CD4-positive, CD25-positive, alpha-beta regulatory T cell (primary cell): Measurements from ENCODE around the gene UBE2O. TPM values are rescaled to one million over a fixed set of nuclear protein-coding genes. Genes with fewer than 3 reads are reported as not detected.
A peak's percentile ranks its signal among the peaks of the same experiment; 100 is the strongest.

ENCODE experiments used
- ATAC-seq, 2 donors: fragments of 150-1000 bp; cut with Tn5 transposase; one replicate each; pipeline ENCODE4 v1.10.0; 2021; ENCODE audit warnings: low read depth in 2 of 2, moderate number of reproducible peaks in 2 of 2, moderate library complexity in 1 of 2
- DNase-seq, 3 donors: peaks; one replicate each; pipeline versions ENCODE4 v3.0.0 to v3.0.0-alpha.2; 2012 to 2022; ENCODE audit warnings: mixed read lengths in 1 of 3
- H3K27ac ChIP-seq: one replicate; pipeline ENCODE4 v1.7.0; 2013; ENCODE audit warnings: mild to moderate bottlenecking, low read length; ENCODE audit not compliant: insufficient read depth, poor library complexity, severe bottlenecking
- H3K27me3 ChIP-seq: one replicate; pipeline ENCODE4 v1.7.0; 2013; ENCODE audit warnings: low read length; ENCODE audit not compliant: control insufficient read depth, insufficient read depth
- H3K36me3 ChIP-seq: one replicate; pipeline ENCODE4 v1.7.0; 2013; ENCODE audit warnings: mild to moderate bottlenecking, low read length, moderate library complexity; ENCODE audit not compliant: control insufficient read depth, insufficient read depth
- H3K4me1 ChIP-seq: 2 replicates; pipeline ENCODE4 v1.7.0; 2013; ENCODE audit warnings: mild to moderate bottlenecking, low read length; ENCODE audit not compliant: insufficient read depth, control insufficient read depth, poor library complexity, severe bottlenecking
- H3K4me3 ChIP-seq: one replicate; pipeline ENCODE4 v1.7.0; 2013; ENCODE audit warnings: low read depth, mild to moderate bottlenecking, low read length, moderate library complexity
- H3K9me3 ChIP-seq, 2 experiments: 1 replicate in 1 of 2; 2 replicates in 1 of 2; pipeline ENCODE4 v1.7.0; 2013; ENCODE audit warnings: low read length in 2 of 2, mild to moderate bottlenecking in 1 of 2, moderate library complexity in 1 of 2; ENCODE audit not compliant: control insufficient read depth in 2 of 2
- H3K27ac Mint-ChIP-seq, 3 donors: one replicate each; pipeline ENCODE4 v1.8.0; 2020 to 2022; ENCODE audit warnings: mild to moderate bottlenecking in 3 of 3, mixed read lengths in 3 of 3, moderate library complexity in 2 of 3
- H3K27me3 Mint-ChIP-seq: one replicate; pipeline ENCODE4 v1.8.0; 2022; ENCODE audit warnings: mild to moderate bottlenecking, mixed read lengths
- H3K36me3 Mint-ChIP-seq: one replicate; pipeline ENCODE4 v1.8.0; 2020; ENCODE audit warnings: mixed read lengths
- H3K4me1 Mint-ChIP-seq, 4 donors: one replicate each; pipeline ENCODE4 v1.8.0; 2020 to 2022; ENCODE audit warnings: mixed read lengths in 4 of 4, mild to moderate bottlenecking in 1 of 4
- H3K4me3 Mint-ChIP-seq, 4 donors: one replicate each; pipeline ENCODE4 v1.8.0; 2020 to 2022; ENCODE audit warnings: mild to moderate bottlenecking in 4 of 4, mixed read lengths in 4 of 4, moderate library complexity in 3 of 4
- H3K9me3 Mint-ChIP-seq, 7 donors: one replicate each; pipeline ENCODE4 v1.8.0; 2020 to 2022; ENCODE audit warnings: mixed read lengths in 7 of 7, mild to moderate bottlenecking in 3 of 7, moderate library complexity in 2 of 7
- polyA plus RNA-seq, 4 donors: library from polyadenylated mRNA; unstranded; fragments of 300-500 nt; fragmentation: Illumina TruSeq; gene quantifications; one replicate each; pipeline ENCODE4 v1.2.3, GENCODE V29; 2021
- total RNA-seq: library from RNA; stranded (reverse); gene quantifications from one replicate; pipeline ENCODE4 v1.2.3, GENCODE V29; 2022

The UBE2O gene
- total and polyA plus RNA-seq, 5 donors from 2014 or later = 3.1 to 34.3 (median 6.6) TPM

DNA sequence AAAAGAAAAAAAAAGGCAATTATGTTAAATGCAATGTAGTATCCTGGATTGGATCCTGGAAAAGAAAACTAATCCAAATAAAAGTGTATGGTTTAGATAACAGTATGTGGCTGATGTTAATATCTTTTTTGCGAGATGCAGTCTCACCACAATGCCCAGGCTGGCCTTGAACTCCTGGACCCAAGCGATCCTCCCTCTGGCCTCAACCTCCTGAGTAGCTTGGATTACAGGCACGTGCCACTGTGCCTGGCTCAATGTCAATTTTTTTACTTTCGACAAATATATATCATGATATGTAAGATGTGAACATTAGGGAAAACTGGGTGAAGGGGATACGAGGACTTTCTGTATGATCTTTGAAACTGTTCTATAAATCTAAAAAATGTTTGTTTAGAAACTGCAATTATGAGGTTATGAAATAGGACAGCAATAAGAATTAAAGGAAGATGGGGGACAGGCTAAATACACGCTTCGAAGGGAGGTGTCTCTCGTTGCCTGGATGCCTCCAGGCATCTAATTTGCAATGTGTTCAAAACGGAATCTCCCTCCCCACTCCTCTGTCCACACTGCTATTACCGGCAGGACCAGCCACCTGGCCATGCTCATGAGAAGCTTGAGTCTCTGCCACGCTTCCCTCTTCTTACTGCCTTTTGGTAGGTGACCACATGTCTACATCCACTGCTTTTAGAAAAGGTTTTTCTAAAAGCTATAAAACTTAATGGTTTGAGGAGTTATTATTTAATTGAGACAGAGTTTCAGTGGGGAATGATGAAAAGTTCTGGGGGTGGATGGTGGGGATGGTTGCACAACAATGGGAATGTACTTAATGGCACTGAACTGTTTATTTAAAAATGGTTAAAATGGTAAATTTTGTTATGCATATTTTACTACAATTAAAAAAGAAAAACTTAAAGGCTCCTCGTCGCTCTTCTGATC is 15.2 kb downstream of the UBE2O start:
- peaks cover 0 to 2% (median 0%) of the 10 kb centered on the region in 7 donors for H3K9me3 Mint-ChIP-seq
- Histone ChIP-seq H3K36me3 (peaks cover 9% of the 10 kb centered on the region), H3K9me3 (no peaks in the 10 kb centered on the region), H3K27me3 (no peaks in the 10 kb centered on the region), H3K4me3 (no peak overlapping the region), H3K27ac (no peak overlapping the region), H3K4me1 (peaks cover 4% of the 10 kb centered on the region)
- no peak for ATAC-seq
- H3K36me3 Mint-ChIP-seq = peaks cover 18% of the 10 kb centered on the region
- no peaks in the 10 kb centered on the region for H3K27me3 Mint-ChIP-seq
- no peak overlapping the region for H3K4me3 Mint-ChIP-seq
- peaks cover 15 to 57% (median 30%) of the 10 kb centered on the region in 4 donors for H3K4me1 Mint-ChIP-seq
- H3K27ac Mint-ChIP-seq = peak overlapping the region in 1 of 3 donors; percentile 55
- DNase-seq = no peak

DNA sequence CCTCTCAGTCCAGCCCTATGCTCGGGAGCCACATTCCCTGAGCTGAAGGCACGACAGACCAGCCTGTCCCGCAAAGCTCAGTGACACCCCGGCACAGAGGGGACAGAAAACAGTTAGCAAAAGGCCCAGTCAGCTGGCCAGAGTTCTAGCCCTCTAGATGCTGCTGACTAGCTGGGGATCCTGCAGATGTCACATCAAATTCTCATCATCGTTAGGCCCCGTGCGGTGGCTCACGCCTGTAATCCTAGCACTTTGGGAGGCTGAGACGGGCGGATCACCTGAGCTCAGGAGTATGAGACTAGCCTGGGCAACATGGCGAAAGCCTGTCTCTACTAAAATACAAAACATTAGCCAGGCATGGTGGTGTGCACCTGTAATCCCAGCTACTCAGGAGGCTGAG is 17.2 kb downstream of the UBE2O start:
- no peaks in the 10 kb centered on the region for H3K27me3 ChIP-seq
- Mint-ChIP-seq H3K4me3 (no peak overlapping the region), H3K27me3 (no peaks in the 10 kb centered on the region), H3K36me3 (peaks cover 12% of the 10 kb centered on the region), H3K9me3 (no peaks in the 10 kb centered on the region), H3K4me1 (peaks cover 9 to 47% (median 21%) of the 10 kb centered on the region in 4 donors), H3K27ac (no peak overlapping the region)
- peaks cover 9% of the 10 kb centered on the region for H3K36me3 ChIP-seq
- H3K9me3 ChIP-seq = no peaks in the 10 kb centered on the region
- ATAC-seq (no peak), DNase-seq (no peak)
- H3K27ac ChIP-seq = no peak overlapping the region
- H3K4me1 ChIP-seq = no peaks in the 10 kb centered on the region
- H3K4me3 ChIP-seq = no peak overlapping the region

DNA sequence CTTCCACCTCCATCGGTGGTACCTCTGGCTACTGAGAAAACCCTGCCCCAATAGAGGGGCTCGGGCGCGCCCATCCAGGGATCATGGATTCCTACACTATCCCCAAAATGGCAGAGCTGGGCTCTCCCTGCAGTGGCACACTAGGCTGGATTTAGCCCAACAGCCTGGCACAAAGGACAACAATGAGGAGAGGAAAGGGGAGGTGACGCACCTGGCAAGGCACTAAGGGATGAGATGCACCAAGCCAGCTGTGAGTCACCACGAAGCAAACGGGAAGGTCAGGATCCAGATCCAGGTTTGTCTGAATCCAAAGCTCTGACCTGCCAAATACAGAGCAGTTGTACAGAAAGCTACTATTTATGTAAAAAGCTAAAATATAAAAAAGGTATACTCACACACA is 18.1 kb downstream of the UBE2O start:
- no peaks in the 10 kb centered on the region for H3K4me1 ChIP-seq
- H3K4me3 ChIP-seq = no peak overlapping the region
- H3K4me3 Mint-ChIP-seq = no peak overlapping the region
- peaks cover 7 to 39% (median 18%) of the 10 kb centered on the region in 4 donors for H3K4me1 Mint-ChIP-seq
- H3K27me3 ChIP-seq = no peaks in the 10 kb centered on the region
- H3K27ac ChIP-seq = no peak overlapping the region
- H3K36me3 ChIP-seq = peaks cover 9% of the 10 kb centered on the region
- H3K27me3 Mint-ChIP-seq = no peaks in the 10 kb centered on the region
- H3K9me3 ChIP-seq = no peaks in the 10 kb centered on the region
- ATAC-seq = no peak
- no peak for DNase-seq
- no peak overlapping the region for H3K27ac Mint-ChIP-seq
- H3K9me3 Mint-ChIP-seq = peaks cover 0 to 1% (median 0%) of the 10 kb centered on the region in 7 donors
- peaks cover 14% of the 10 kb centered on the region for H3K36me3 Mint-ChIP-seq

DNA sequence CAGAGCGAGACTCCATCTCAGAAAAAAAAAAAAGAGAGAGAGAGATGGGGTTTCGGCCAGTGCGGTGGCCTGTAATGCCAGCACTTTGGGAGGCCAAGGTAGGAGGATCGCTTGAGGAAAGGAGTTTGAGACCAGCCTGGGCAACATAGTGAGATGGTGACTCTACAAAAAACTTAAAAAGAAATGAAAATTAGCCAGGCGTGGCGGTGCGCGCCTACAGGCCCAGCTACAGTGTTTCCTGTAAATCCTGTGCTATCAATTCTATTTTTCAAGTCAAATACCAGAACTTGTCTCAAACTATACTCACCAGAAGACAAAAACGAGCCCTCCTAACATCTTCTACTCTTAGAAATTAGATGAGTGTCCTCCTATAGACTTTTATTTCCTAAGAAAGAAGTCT is 19.3 kb downstream of the UBE2O start:
- DNase-seq = no peak
- Mint-ChIP-seq H3K9me3 (peaks cover 0 to 1% (median 0%) of the 10 kb centered on the region in 7 donors), H3K36me3 (peaks cover 13% of the 10 kb centered on the region), H3K4me3 (no peak overlapping the region), H3K27me3 (no peaks in the 10 kb centered on the region), H3K27ac (no peak overlapping the region), H3K4me1 (peaks cover 0 to 33% (median 12%) of the 10 kb centered on the region in 4 donors)
- Histone ChIP-seq H3K27ac (no peak overlapping the region), H3K4me3 (no peak overlapping the region), H3K27me3 (no peaks in the 10 kb centered on the region), H3K4me1 (no peaks in the 10 kb centered on the region), H3K9me3 (no peaks in the 10 kb centered on the region), H3K36me3 (peaks cover 9% of the 10 kb centered on the region)
- no peak for ATAC-seq

DNA sequence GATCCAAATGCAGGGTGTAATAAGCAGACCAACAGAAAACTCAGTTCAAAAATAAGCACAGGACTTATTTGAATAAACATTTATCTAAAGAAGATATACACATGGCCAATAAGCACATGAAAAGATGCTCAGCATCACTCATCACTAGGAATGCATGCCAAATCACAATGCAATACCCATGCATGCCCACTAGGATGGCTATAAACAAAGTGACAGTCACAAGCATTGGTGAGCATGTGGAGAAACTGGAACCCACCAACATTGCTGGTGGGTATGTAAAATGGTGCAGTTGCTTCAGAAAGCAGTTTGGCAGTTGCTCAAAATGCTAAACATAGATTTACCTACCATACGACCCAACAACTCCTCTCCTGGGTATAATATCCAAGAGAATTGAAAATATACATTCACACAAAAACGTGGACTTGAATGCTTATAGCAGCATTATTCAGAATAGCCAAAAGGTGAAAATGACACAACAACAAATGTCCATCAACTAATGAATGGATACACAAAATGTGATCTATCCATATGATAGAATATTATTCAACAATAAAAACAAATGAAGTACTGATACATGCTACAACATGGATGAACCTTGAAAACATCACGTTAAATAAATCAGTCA is 20.1 kb downstream of the UBE2O start:
- peak overlapping the region in 1 of 3 donors; percentile 60 for H3K27ac Mint-ChIP-seq
- H3K27ac ChIP-seq = no peak overlapping the region
- H3K27me3 ChIP-seq = no peaks in the 10 kb centered on the region
- ATAC-seq = no peak
- H3K4me3 ChIP-seq = no peak overlapping the region
- H3K27me3 Mint-ChIP-seq = no peaks in the 10 kb centered on the region
- no peaks in the 10 kb centered on the region for H3K9me3 ChIP-seq
- peaks cover 13% of the 10 kb centered on the region for H3K36me3 Mint-ChIP-seq
- DNase-seq = peak in 1 of 3 donors; percentile 39
- no peaks in the 10 kb centered on the region for H3K4me1 ChIP-seq
- peaks cover 0 to 1% (median 0%) of the 10 kb centered on the region in 7 donors for H3K9me3 Mint-ChIP-seq
- H3K36me3 ChIP-seq = peaks cover 9% of the 10 kb centered on the region
- peaks cover 0 to 28% (median 17%) of the 10 kb centered on the region in 4 donors for H3K4me1 Mint-ChIP-seq
- no peak overlapping the region for H3K4me3 Mint-ChIP-seq

DNA sequence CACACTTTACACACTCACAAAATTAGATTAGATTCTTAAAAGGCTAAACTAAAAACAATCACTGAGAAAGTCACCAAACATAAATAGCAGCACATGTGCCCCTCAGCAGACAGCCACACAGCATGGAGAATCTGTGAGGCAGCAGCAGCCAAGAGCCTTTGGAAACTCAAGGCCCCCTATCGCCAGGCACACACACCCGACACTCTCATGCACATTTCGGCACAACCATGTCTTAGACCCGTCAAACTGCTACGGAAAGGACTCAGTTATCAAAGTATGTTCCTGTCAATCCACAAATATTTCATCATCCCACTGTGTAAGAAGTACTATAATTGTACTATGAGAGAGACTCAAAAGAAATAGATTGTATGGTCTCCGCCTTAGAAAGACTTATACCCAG is 20.9 kb downstream of the UBE2O start:
- no peaks in the 10 kb centered on the region for H3K9me3 ChIP-seq
- H3K4me1 Mint-ChIP-seq = peaks cover 2 to 26% (median 20%) of the 10 kb centered on the region in 4 donors
- peaks cover 9% of the 10 kb centered on the region for H3K36me3 ChIP-seq
- H3K27ac ChIP-seq = no peak overlapping the region
- ATAC-seq (no peak), DNase-seq (no peak)
- peaks cover 13% of the 10 kb centered on the region for H3K36me3 Mint-ChIP-seq
- H3K4me3 ChIP-seq = no peak overlapping the region
- peaks cover 0 to 1% (median 0%) of the 10 kb centered on the region in 7 donors for H3K9me3 Mint-ChIP-seq
- no peaks in the 10 kb centered on the region for H3K4me1 ChIP-seq
- H3K4me3 Mint-ChIP-seq = no peak overlapping the region
- H3K27ac Mint-ChIP-seq = peak overlapping the region in 1 of 3 donors; percentile 54
- no peaks in the 10 kb centered on the region for H3K27me3 ChIP-seq
- H3K27me3 Mint-ChIP-seq = no peaks in the 10 kb centered on the region

DNA sequence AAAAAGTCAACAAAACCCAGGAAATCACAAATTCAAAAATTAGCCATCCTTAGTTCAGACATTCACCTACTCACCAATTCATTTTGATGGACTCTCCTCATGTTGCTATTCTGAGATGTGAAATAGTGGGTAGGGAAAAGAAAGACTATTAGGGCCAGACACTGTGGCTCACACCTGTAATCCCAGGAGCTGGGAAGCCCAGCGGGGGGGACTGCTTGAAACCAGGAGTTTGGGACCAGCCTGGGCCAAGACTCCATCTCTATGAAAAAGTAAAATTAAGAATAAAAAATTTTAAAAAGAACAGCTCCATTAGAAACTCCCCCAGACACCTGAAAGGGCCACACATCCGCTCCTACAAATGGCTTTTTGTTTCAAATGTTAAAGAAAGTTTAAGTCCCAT is 21.4 kb downstream of the UBE2O start:
- no peaks in the 10 kb centered on the region for H3K4me1 ChIP-seq
- no peak for ATAC-seq

More for the DNA sequence above, 21.4 kb downstream of the UBE2O start:
- Mint-ChIP-seq H3K27me3 (no peaks in the 10 kb centered on the region), H3K9me3 (peaks cover 0 to 1% (median 0%) of the 10 kb centered on the region in 7 donors), H3K4me3 (no peak overlapping the region), H3K4me1 (peaks cover 7 to 28% (median 22%) of the 10 kb centered on the region in 4 donors), H3K27ac (peak overlapping the region in 1 of 3 donors; percentile 54), H3K36me3 (peaks cover 13% of the 10 kb centered on the region)
- Histone ChIP-seq H3K27ac (no peak overlapping the region), H3K9me3 (no peaks in the 10 kb centered on the region), H3K4me3 (no peak overlapping the region), H3K36me3 (peaks cover 9% of the 10 kb centered on the region), H3K27me3 (no peaks in the 10 kb centered on the region)
- no peak for DNase-seq
